Activated T-helper 17 cell treated with anti-CD3 and anti-CD28 coated beads, Interleukin-2, amount 50 U/mL, for 72 hours (primary cell): ENCODE data around the gene TENM3. TPM values are rescaled to one million over a fixed set of nuclear protein-coding genes. Genes with fewer than 3 reads are reported as not detected.
"Not testable (repeated sequence)": the region's sequence is repeated elsewhere in the genome, so short reads cannot be mapped to it uniquely, and the experiment has no call there.

Experiments used
- ATAC-seq: fragments of 150-1000 bp; cut with Tn5 transposase; replicated peaks from 2 replicates; pipeline ENCODE4 v1.10.0; 2021; ENCODE audit warnings: mild to moderate bottlenecking, moderate library complexity
- H3K27ac Mint-ChIP-seq: one replicate; pipeline ENCODE4 v1.8.0; 2022; ENCODE audit warnings: mixed read lengths
- H3K27me3 Mint-ChIP-seq: one replicate; pipeline ENCODE4 v1.8.0; 2022; ENCODE audit warnings: mixed read lengths
- H3K36me3 Mint-ChIP-seq: one replicate; pipeline ENCODE4 v1.8.0; 2022; ENCODE audit warnings: low read depth, mild to moderate bottlenecking, mixed read lengths
- H3K4me1 Mint-ChIP-seq: one replicate; pipeline ENCODE4 v1.8.0; 2022; ENCODE audit warnings: mixed read lengths
- H3K4me3 Mint-ChIP-seq: one replicate; pipeline ENCODE4 v1.8.0; 2022; ENCODE audit warnings: mild to moderate bottlenecking, mixed read lengths
- H3K9me3 Mint-ChIP-seq: one replicate; pipeline ENCODE4 v1.8.0; 2022; ENCODE audit warnings: mixed read lengths
- total RNA-seq, 2 donors: library from RNA; stranded (reverse); gene quantifications; one replicate each; pipeline ENCODE4 v1.2.3, GENCODE V29; 2022

TENM3 gene
- total RNA-seq, 2 donors from 2014 or later: not detected

DNA sequence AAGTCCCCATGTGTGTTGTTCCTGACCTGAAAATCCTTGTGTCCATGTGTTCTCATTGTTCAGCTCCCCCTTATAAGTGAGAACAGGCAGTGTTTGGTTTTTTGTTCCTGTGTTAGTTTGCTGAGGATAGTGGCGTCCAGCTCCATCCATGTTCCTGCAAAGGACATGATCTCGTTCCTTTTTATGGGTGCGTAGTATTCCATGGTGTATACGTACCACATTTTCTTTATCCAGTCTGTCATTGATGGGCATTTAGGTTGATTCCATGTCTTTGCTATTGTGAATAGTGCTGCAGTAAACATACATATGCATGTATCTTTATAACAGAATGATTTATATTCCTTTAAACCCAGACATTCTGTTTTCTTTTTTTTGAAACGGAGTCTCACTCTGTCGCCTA, 6.2 kb upstream of the TENM3 start:
- not testable (repeated sequence) for H3K4me1 Mint-ChIP-seq, H3K4me3 Mint-ChIP-seq, H3K27ac Mint-ChIP-seq, H3K9me3 Mint-ChIP-seq, H3K36me3 Mint-ChIP-seq, ATAC-seq, H3K27me3 Mint-ChIP-seq

DNA sequence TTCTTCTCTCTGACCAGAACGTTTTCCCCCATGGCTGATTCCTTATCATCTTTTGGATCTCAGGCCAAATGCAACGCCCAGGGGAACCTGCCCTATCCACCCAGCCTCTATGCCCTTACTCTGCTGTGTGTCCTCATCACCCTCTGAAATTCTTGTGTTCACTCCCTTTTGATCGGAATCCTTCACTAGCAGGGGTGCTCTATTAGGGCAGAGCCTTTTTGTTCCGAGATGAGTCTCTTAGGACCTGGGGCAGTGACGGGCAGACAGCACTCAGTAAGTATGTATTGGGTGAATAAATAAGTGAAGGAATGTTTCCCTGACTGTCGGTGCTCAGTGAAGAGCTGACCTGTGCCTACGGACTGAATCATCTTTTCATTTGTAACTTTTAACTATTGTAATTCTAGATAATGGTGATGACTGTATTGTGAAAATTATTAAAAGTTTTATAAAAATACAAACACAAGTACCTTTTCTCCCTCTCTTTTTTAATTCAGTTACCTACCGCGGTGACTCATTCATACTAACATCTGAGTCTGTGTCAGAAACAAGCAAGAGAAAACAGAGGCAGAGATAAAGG, 4.8 kb upstream of the TENM3 start:
- H3K4me3 Mint-ChIP-seq: no peak overlapping the region
- H3K36me3 Mint-ChIP-seq: no peaks in the 10 kb centered on the region
- H3K9me3 Mint-ChIP-seq: peaks cover 3% of the 10 kb centered on the region
- peaks cover 2% of the 10 kb centered on the region for H3K27me3 Mint-ChIP-seq
- no peak for ATAC-seq
- H3K27ac Mint-ChIP-seq: no peak overlapping the region
- no peaks in the 10 kb centered on the region for H3K4me1 Mint-ChIP-seq

DNA sequence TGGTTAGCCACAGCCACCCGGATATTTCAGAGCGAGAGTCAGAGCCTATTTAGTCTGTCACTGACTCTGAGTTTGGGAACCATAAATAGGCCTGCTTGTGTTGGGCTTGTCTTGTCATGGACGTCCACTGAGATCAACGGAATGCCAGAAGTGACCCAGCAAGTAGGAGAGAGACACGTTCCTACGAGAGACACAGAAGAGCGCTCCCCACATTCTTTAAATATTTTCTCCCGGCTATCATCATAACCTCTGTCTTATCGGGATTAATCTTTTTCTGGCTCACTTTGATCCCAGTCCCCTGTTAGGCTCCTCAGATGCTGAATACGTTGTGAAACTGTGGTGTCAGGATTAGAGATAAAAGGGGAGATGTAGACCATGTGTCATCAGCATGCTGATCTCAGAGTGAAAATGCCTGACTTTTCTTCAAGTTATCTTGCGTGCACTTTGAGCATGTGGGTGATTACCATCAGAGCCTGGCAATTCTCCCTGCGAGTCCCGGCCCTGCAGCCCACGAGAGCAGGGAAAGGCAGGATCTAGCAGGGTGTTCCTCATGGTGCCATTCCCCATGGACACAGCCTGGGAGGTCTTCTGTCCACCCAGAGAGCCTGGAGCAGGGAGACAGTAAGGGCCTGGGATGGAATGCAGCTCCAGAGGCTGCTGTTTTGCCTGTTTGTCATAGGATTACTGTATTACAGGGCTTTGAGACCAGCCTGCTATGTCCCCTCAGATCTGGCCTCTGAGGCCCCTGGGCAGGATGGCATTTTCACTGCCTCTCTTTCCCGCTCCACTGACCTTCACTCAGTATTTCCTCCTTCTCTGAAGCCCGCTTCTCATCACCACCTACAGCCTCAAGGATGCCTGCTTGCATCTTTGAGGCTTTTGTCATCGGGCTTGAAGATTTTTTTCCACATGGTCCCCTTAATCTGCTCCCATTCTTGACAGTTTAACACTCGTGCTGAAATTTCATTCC, 2.8 kb upstream of the TENM3 start:
- peaks cover 12% of the 10 kb centered on the region for H3K9me3 Mint-ChIP-seq
- peaks cover 8% of the 10 kb centered on the region for H3K27me3 Mint-ChIP-seq
- no peak overlapping the region for H3K27ac Mint-ChIP-seq
- no peaks in the 10 kb centered on the region for H3K4me1 Mint-ChIP-seq
- H3K36me3 Mint-ChIP-seq: no peaks in the 10 kb centered on the region
- no peak overlapping the region for H3K4me3 Mint-ChIP-seq
- no peak for ATAC-seq

DNA sequence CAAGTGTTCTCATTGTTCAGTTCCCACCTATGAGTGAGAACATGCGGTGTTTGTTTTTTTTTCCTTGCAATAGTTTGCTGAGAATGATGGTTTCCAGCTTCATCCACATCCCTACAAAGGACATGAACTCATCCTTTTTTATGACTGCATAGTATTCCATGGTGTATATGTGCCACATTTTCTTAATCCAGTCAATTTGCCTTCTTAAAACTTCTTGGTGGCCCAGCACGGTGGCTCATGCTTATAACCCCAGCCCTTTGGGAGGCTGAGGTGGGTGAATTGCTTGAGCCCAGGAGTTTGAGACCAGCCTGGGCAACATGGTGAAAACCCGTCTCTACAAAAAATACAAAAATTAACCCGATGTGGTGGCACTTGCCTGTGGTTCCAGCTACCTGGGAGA, 942 bp upstream of the TENM3 start:
- not testable (repeated sequence) for H3K4me1 Mint-ChIP-seq, H3K4me3 Mint-ChIP-seq, H3K27me3 Mint-ChIP-seq, H3K36me3 Mint-ChIP-seq, H3K27ac Mint-ChIP-seq, ATAC-seq
- peaks cover 18% of the 10 kb centered on the region for H3K9me3 Mint-ChIP-seq

DNA sequence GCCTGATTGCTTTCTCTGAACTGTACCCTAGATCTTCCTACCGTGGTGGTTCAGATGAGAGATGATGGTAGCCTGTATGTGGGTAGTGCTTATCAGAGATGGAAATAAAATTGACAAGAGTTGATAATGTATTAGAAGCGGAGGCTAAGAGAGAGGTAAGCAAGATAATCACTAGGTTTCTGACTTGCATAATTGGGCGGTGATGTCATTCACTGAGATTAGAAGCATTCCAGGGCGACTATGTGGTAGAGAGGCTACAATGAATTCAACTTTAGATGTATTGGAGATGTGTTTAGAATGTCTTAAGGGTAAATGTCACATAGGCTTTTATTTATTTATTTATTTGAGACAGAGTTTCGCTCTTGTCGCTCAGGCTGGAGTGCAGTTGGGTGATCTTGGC, 415 bp upstream of the TENM3 start:
- Mint-ChIP-seq H3K27me3 (peaks cover 8% of the 10 kb centered on the region), H3K4me3 (no peak overlapping the region), H3K9me3 (peaks cover 18% of the 10 kb centered on the region), H3K36me3 (no peaks in the 10 kb centered on the region), H3K27ac (no peak overlapping the region), H3K4me1 (no peaks in the 10 kb centered on the region)
- ATAC-seq: no peak

DNA sequence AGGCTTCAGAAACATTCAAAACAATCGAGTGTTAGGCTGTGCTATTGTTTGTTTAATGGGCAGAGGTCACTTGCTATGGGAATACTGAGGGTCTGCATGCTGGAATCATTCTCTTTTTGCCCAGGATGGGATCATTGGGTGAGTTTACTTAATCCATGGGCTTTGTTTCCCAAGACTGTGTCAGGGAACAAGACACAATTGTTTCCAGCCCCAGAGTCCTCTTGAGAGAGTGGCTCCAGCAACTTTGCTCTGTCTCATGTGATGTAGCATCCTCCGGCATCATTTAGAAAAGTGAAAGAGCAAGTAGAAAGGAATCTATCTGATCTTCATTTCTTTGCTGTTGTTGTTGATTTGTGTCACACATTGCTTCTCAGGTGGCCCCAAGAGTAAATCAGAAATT, 1.8 kb downstream of the TENM3 start:
- no peak overlapping the region for H3K4me3 Mint-ChIP-seq
- peaks cover 18% of the 10 kb centered on the region for H3K9me3 Mint-ChIP-seq
- H3K4me1 Mint-ChIP-seq: no peaks in the 10 kb centered on the region
- no peak for ATAC-seq
- H3K27ac Mint-ChIP-seq: no peak overlapping the region
- H3K36me3 Mint-ChIP-seq: no peaks in the 10 kb centered on the region
- H3K27me3 Mint-ChIP-seq: peaks cover 8% of the 10 kb centered on the region

DNA sequence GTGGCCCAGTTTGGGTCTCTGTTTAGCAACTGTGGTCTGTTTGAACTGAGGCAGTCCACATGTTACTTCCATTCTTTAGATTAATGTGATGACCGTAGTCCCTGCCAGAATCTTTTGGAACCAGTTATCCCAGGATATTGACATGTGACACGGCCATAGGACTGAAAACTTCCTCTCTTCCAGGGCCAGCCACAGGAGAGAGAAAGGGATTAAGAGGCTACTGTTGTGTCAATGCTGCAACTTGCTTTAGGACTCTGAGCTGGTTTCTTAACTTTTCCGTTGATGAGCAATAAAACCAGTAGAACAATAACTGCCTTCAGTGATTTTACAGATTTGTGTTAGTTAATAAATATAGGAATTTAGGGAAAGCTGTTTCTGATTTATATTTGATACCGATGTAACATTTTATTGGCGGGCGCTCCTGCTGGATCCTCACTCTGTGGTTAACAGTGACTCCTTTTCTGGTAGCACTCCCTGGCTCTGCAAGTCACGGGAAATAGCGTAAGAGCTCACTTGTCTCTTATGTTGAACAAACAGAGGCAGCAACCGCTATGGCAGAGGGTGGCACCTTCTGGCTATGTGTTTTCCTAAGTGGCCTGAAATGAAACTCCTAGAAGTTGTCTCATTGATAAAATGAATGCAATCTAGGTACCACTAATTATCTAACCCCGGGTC, 2.5 kb downstream of the TENM3 start:
- Mint-ChIP-seq H3K36me3 (no peaks in the 10 kb centered on the region), H3K27ac (no peak overlapping the region), H3K27me3 (peaks cover 8% of the 10 kb centered on the region), H3K9me3 (peaks cover 18% of the 10 kb centered on the region), H3K4me3 (no peak overlapping the region), H3K4me1 (no peaks in the 10 kb centered on the region)
- ATAC-seq: no peak

DNA sequence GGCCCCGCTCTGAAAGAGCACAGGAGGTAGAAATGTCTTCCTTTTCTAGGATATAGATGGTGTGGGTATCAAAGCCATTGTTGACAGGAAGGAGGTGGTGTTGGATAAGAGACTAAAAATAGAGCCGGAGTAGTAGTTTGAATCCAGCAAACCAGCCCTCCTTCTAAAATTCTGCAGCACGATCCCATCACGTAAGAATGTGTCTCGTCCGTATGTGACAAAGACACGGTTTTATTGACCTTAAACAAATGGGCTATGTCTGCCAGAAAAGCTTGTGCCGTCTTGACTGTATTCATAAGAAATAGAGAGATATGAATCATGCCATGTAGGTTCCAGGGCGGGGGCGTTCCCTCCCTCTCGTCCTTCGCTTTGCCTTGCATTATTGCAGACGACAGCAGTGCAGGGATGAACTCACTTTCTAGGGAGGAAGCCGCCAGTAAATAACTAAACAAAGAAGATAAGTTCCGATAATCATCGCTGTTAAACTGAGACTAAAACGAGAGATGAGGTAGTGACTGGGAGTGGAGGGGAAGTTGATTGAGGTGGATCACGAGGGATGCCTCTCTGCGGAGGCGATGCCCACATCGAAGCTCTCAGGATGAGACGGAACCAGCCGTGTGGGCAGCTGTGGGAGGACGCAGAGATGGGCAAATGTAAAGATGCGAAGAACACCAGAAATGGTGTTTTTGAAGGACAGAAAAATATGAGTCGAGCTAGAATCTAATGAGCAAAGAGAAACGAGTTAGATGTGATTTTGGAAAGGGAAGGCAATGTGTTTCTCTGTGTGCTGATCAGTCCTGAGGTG, 3.4 kb downstream of the TENM3 start:
- ATAC-seq: no peak
- no peak overlapping the region for H3K4me3 Mint-ChIP-seq
- no peaks in the 10 kb centered on the region for H3K36me3 Mint-ChIP-seq
- peaks cover 18% of the 10 kb centered on the region for H3K9me3 Mint-ChIP-seq
- H3K27ac Mint-ChIP-seq: no peak overlapping the region
- H3K27me3 Mint-ChIP-seq: peaks cover 8% of the 10 kb centered on the region
- no peaks in the 10 kb centered on the region for H3K4me1 Mint-ChIP-seq

DNA sequence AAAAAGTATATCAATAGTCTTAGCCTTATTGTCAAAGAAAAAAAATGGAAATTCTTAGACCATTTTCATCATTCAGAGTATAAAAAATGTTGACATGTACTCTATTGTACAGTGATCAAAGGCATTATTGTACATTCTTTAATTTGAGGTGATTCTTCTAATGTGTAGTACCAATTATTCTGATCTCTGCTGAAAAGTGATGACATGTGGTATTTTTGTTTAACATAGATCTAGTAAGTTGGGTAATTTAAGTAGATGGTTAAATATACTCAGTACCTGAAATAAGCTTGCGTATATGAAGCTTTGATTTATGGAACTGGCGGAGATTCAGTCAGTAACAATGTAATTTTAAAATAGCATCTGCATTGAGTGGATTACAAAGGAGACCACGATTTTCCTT, 5.1 kb downstream of the TENM3 start:
- Mint-ChIP-seq H3K4me1 (no peaks in the 10 kb centered on the region), H3K9me3 (peaks cover 16% of the 10 kb centered on the region), H3K36me3 (no peaks in the 10 kb centered on the region), H3K27ac (no peak overlapping the region), H3K4me3 (no peak overlapping the region), H3K27me3 (peaks cover 7% of the 10 kb centered on the region)
- no peak for ATAC-seq

DNA sequence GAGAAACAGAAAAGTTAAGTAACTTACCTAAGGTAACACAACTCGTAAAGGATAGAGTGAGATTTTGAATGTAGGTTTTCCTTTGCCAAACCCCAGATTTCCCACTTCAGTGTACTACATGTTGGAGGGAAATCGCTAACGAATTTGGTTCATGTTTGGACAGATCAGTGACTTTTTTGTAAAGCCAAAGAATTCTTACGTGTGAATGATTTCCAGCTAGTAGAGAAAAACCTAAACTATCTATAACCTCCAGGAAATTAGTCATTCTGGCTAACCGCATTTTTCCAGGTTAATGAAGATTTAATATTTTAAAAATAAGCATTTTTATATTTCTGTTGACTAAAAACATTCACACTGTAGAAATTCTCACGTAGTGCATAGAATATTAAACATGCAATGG, 7.2 kb downstream of the TENM3 start:
- H3K4me1 Mint-ChIP-seq: no peaks in the 10 kb centered on the region
- no peaks in the 10 kb centered on the region for H3K36me3 Mint-ChIP-seq
- no peaks in the 10 kb centered on the region for H3K27me3 Mint-ChIP-seq
- no peak for ATAC-seq
- H3K9me3 Mint-ChIP-seq: peaks cover 6% of the 10 kb centered on the region
- H3K4me3 Mint-ChIP-seq: no peak overlapping the region
- H3K27ac Mint-ChIP-seq: no peak overlapping the region

DNA sequence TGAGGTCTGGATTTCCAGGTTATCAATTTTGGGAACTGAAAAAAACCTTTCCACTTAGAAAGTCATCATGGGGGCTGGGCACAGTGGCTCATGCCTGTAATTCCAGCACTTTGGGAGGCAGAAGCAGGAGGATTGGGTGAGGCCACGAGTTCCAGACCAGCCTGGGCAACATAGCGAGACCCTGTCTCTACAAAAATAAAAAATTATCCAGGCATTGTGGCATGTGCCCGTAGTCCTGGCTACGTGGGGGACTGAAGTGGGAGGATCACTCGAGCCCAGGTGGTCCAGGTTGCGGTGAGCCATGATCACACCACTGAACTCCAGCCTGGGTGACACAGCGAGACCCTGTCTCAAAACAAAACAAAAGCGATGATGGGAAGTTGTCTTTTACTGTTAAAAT, 7.9 kb downstream of the TENM3 start:
- H3K27ac Mint-ChIP-seq: no peak overlapping the region
- no peaks in the 10 kb centered on the region for H3K4me1 Mint-ChIP-seq
- ATAC-seq: no peak
- H3K36me3 Mint-ChIP-seq: no peaks in the 10 kb centered on the region
- H3K9me3 Mint-ChIP-seq: peaks cover 5% of the 10 kb centered on the region
- H3K4me3 Mint-ChIP-seq: no peak overlapping the region
- no peaks in the 10 kb centered on the region for H3K27me3 Mint-ChIP-seq

DNA sequence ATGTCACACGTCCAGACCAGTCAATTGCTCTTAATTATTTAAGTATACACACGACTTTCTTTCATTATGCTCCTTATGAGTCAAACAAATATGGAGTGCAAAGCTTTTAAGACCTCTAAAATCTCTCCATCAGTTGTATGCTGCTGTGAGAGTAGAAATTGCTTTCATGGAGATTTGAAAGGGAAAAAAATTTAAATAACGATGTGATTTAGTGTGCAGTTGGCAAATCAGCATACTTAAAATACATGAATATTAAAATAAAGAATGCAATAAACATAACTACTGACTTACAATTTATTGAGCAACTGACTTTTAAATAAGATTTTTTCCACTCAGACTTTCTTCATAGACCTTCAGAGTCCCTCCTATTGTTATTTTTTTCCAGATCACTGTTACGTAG, 9.0 kb downstream of the TENM3 start:
- no peaks in the 10 kb centered on the region for H3K36me3 Mint-ChIP-seq
- no peak overlapping the region for H3K27ac Mint-ChIP-seq
- no peaks in the 10 kb centered on the region for H3K9me3 Mint-ChIP-seq
- no peak overlapping the region for H3K4me3 Mint-ChIP-seq
- no peaks in the 10 kb centered on the region for H3K27me3 Mint-ChIP-seq
- no peaks in the 10 kb centered on the region for H3K4me1 Mint-ChIP-seq
- no peak for ATAC-seq

DNA sequence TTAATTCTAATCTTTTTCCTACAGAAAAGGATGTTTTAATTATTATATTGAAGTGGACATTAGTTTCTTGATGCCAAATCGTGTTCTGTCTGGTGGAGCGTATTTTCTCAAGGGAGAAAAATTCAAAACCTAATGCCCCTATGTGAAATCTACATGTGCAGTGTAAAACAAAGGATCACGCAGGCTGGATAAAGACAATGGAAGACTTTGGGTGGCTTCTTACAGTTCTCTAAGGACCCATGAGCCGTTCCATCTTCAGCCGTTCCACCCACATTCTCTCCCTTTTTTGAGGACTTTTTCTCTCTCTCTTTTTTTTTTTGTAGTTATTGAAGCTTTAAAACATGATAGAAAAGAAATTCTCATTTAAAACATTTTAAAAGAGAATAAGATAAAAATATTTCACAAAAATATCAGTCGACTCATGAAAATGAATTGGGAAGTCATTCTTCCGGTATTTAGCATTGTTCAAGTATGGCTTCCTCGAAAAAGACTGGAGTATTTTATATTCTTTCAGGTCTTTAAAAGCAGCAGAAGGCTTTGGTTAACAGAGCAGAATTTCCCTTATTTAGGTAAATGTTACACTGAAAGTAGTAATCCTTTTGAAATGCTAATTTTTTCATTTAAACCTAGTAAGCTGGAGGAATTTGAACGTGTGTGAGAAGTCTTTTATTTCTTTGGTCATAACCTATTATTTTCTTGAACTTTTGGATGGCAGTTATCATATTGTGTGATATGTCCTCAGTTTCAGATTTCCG, 11.0 kb downstream of the TENM3 start:
- Mint-ChIP-seq H3K36me3 (no peaks in the 10 kb centered on the region), H3K27me3 (no peaks in the 10 kb centered on the region), H3K4me3 (no peak overlapping the region), H3K27ac (no peak overlapping the region), H3K9me3 (no peaks in the 10 kb centered on the region), H3K4me1 (no peaks in the 10 kb centered on the region)
- ATAC-seq: no peak
